K562 (cell line): ENCODE measurements around the gene LDLRAD3. TPM values are rescaled to one million over a fixed set of nuclear protein-coding genes. Genes with fewer than 3 reads are reported as not detected.

Source experiments
- ATAC-seq: fragments of 200-7000 bp; cut with Tn5 transposase; 3 replicates; pipeline ENCODE4 v1.9.1; 2020; ENCODE audit warnings: moderate library complexity
- BruUV-seq: library from RNA; stranded (reverse); fragments of 400-500 nt; replicated peaks from 2 replicates; lab custom pipeline; 2021; lab: Mats Ljungman, UMichigan
- CTCF ChIA-PET: fragments of 300-600 bp; formaldehyde crosslinking; extraction: SDS; loops from one replicate; lab custom pipeline; 2021; ENCODE audit warnings: low intra/inter-chr PET ratio; lab: Yijun Ruan, JAX
- POLR2A ChIA-PET: fragments of 300-600, 350-650 bp; sonication (Branson Sonifier 250); formaldehyde crosslinking; extraction: SDS; loops from one replicate; lab custom pipeline; 2021; ENCODE audit warnings: antibody characterized with exemption, inconsistent platforms; lab: Yijun Ruan, JAX
- DNase-seq, 4 experiments: peaks; one replicate each; pipeline versions ENCODE4 v3.0.0 to v3.0.0-alpha.2; 2011 to 2018; ENCODE audit warnings: low spot score in 3 of 4, mixed read lengths in 3 of 4; ENCODE audit errors: extremely low read depth in 1 of 4
- FAIRE-seq: peaks from 2 replicates; lab custom pipeline; 2011; peaks lifted over from hg19 to GRCh38; lab: Jason Lieb, UNC
- H2AFZ ChIP-seq: 2 replicates; pipeline ENCODE4 v1.6.0; 2011; ENCODE audit warnings: low read depth, low read length, control low read depth, inconsistent platforms
- H3K27ac ChIP-seq: fragments of 200-600 bp; 3 replicates; pipeline ENCODE4 v1.8.0; 2011; ENCODE audit warnings: low read depth, mild to moderate bottlenecking, control low read depth, inconsistent platforms, low read length, moderate library complexity, mixed read lengths; ENCODE audit errors: extremely low read depth
- H3K27me3 ChIP-seq, 2 experiments: fragments of 300-600 bp in 1 of 2; 2 replicates in 1 of 2; 3 replicates in 1 of 2; pipeline versions ENCODE4 v1.6.0 to v1.8.0; 2011; ENCODE audit warnings: inconsistent platforms in 2 of 2, low read length in 2 of 2, mild to moderate bottlenecking in 1 of 2, mixed read lengths in 1 of 2, moderate library complexity in 1 of 2; ENCODE audit not compliant: control insufficient read depth in 2 of 2, insufficient read depth in 2 of 2
- H3K36me3 ChIP-seq: fragments of 300-600 bp; 3 replicates; pipeline ENCODE4 v1.8.0; 2011; ENCODE audit warnings: mild to moderate bottlenecking, low read length, inconsistent platforms; ENCODE audit not compliant: control insufficient read depth, insufficient read depth
- H3K4me1 ChIP-seq, 2 experiments: fragments of 200-600 bp in 1 of 2; replicated peaks in 1 of 2; 2 replicates in 1 of 2; 3 replicates in 1 of 2; pipeline versions ENCODE4 v1.5.1 to v1.8.0; 2011; ENCODE audit warnings: inconsistent platforms in 2 of 2, low read length in 2 of 2, mild to moderate bottlenecking in 1 of 2, mixed read lengths in 1 of 2, moderate library complexity in 1 of 2; ENCODE audit not compliant: control insufficient read depth in 2 of 2, insufficient read depth in 2 of 2
- H3K4me2 ChIP-seq: 2 replicates; pipeline ENCODE4 v1.6.1; 2011; ENCODE audit warnings: low read length, control low read depth, inconsistent platforms, mixed read lengths; ENCODE audit not compliant: insufficient read depth
- H3K4me3 ChIP-seq: fragments of 200-600 bp; sonication (generic), shearing (Covaris generic); 2 replicates; pipeline ENCODE4 v1.5.1; 2016; ENCODE audit warnings: control low read depth, inconsistent platforms
- H3K79me2 ChIP-seq: fragments of 200-600 bp; 3 replicates; pipeline ENCODE4 v1.8.0; 2011; ENCODE audit warnings: low read length, inconsistent platforms; ENCODE audit not compliant: control insufficient read depth, insufficient read depth
- H3K9ac ChIP-seq, 2 experiments: 2 replicates each; pipeline versions ENCODE4 v1.6.0 to v1.6.1; 2011; ENCODE audit warnings: low read depth in 2 of 2, low read length in 2 of 2, control low read depth in 1 of 2, inconsistent platforms in 1 of 2, mild to moderate bottlenecking in 1 of 2, mixed read lengths in 1 of 2; ENCODE audit not compliant: insufficient read depth in 1 of 2
- H3K9me1 ChIP-seq: one replicate; pipeline ENCODE4 v1.6.0; 2011; ENCODE audit warnings: inconsistent platforms, mild to moderate bottlenecking, low read length, moderate library complexity; ENCODE audit not compliant: control insufficient read depth, insufficient read depth
- H3K9me3 ChIP-seq: replicated peaks from 2 replicates; pipeline ENCODE4 v1.5.1; 2011; ENCODE audit warnings: low read depth, low read length, inconsistent platforms; ENCODE audit not compliant: control insufficient read depth, insufficient read depth
- H4K20me1 ChIP-seq: replicated peaks from 2 replicates; pipeline ENCODE4 v1.6.1; 2011; ENCODE audit warnings: low read length, inconsistent platforms, mixed read lengths; ENCODE audit not compliant: control insufficient read depth, insufficient read depth
- CAMTA2 ChIP-seq: fragments of 250-450 bp; sonication (Bioruptor Pico); conservative IDR thresholded peaks from 2 replicates; pipeline ENCODE4 v1.5.1; 2022
- CBFA2T3 ChIP-seq: fragments of 450-650 bp; IDR thresholded peaks from 2 replicates; pipeline ENCODE4 v1.6.1; 2017
- DACH1 ChIP-seq: fragments of 450-650 bp; IDR thresholded peaks from 2 replicates; pipeline ENCODE4 v1.6.1; 2018; ENCODE audit not compliant: partially characterized antibody
- FOSL1 ChIP-seq: fragments of 200-800 bp; sonication (Bioruptor generic); conservative IDR thresholded peaks from 2 replicates; pipeline ENCODE4 v1.6.1; 2016; ENCODE audit warnings: missing genetic modification characterization, missing compliant biosample characterization
- WGBS: fragments of 100-300 bp; shearing (Covaris generic); methylation state at CpG from one replicate; pipeline ENCODE4 v1.1.6; 2016; ENCODE audit warnings: low coverage, mixed read lengths; ENCODE audit not compliant: insufficient coverage; ENCODE audit errors: missing lambda C conversion rate; 5-methylcytosine and 5-hydroxymethylcytosine counted together
- in situ Hi-C: fragments of 300-500 bp; cut with MboI; formaldehyde crosslinking; loops from 4 replicates; pipeline ENCODE4 v1.15.0; 2018; ENCODE audit warnings: inconsistent platforms, mixed read lengths
- intact Hi-C: fragments of 100-400 bp; cut with micrococcal nuclease; formaldehyde crosslinking; loops from 2 replicates; pipeline ENCODE4 v1.14.2; 2022
- polyA plus RNA-seq, 8 experiments: library from polyadenylated mRNA; depleted of rRNA in 4 of 8; stranded (reverse) in 5 of 8; unstranded in 3 of 8; fragments of >200 nt; fragmentation: Nextera tagmentation in 2 of 8; fragmentation: Illumina TruSeq in 1 of 8; extraction: Ambion mirVana in 2 of 8; extraction: Trizol in 1 of 8; gene quantifications; 2 replicates each; pipeline versions ENCODE4 v1.2.1 to v1.2.3, GENCODE V29; 2011 to 2014; ENCODE audit warnings: inconsistent platforms in 1 of 8, missing spikeins in 1 of 8
- total RNA-seq, 7 experiments: library from RNA; depleted of rRNA in 6 of 7; stranded (reverse); fragments of >200 nt in 6 of 7; fragmentation: Illumina TruSeq in 2 of 7; extraction: Trizol in 2 of 7; gene quantifications; 2 replicates each; pipeline versions ENCODE4 v1.2.1 to v1.2.3, GENCODE V29; 2011 to 2021; ENCODE audit warnings: low replicate concordance in 1 of 7

The LDLRAD3 gene
- total and polyA plus RNA-seq, 9 of the 15 experiments (the other 6 are each of a cell fraction or from before 2014, with no cell fraction given): 0.73 to 7.2 (median 3.5) TPM

DNA sequence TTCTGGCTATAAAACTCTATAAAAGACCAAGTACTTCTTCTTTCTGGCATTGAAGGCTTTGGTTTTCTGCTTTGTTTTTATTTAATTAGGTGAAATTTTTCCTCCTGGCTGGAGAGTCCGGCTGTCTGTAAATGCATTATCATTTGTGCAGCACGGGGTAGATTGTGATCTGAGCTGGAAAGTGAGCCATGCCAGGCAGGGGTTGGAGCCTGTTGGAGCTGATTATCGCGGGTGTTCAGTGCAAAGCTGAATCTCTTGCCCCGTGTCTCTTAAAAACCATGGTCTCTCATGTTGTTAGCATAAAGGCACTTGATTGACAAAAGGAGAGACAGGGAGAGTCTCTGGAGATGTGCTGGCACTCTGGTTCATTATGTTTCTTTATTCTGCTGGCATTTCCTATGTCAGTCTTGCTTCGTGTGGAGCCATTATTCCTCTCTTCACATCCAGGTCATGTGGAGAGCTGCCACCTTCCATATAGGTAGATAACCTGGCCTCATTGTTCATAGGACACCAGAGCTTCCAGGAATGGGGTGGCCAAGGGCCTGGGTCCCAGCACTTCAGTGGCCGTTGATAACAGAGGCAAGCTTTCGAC is 75.2 kb downstream of the LDLRAD3 start:
- in situ Hi-C loops: no loop called here
- POLR2A ChIA-PET: interaction anchor here (0.6 kb wide), 2 partner anchors 8 to 146 kb away, joined by 3 read pairs; no protein-coding TSS in a partner anchor
- no peak for DNase-seq

DNA sequence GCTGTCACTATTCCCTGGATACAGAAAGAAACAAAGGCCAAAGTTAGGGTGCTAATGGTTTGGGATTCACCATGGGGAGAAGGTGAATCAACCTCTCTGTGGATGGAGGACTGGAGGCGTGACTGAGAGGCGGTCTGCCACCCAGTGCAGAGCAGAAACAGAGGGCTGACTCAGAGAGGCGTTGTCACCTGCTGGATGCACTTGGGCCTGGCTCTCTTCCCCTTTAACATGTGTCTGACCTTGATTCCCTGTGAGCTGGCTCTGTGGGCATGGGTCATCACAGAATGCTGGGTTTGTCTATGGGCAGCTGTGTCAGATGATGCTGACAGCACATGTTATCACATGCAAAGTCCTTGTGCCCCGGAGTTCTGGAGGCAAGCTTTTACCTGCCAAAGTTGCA is 75.9 kb downstream of the LDLRAD3 start:
- Histone ChIP-seq H2AFZ (no peak overlapping the region), H3K36me3 (no peaks in the 10 kb centered on the region), H3K9me3 (no peaks in the 10 kb centered on the region), H4K20me1 (0 out of 2 replicates have a peak, but pooled peaks cover 2% of the 10 kb centered on the region), H3K9me1 (no peaks in the 10 kb centered on the region), H3K4me1 (no peaks in the 10 kb centered on the region), H3K4me3 (no peak overlapping the region), H3K4me2 (no peak overlapping the region)
- 7% methylated on average over 4 of the region's 4 CpGs for WGBS
- no TSS peak for BruUV-seq
- in situ Hi-C loops: no loop called here
- ATAC-seq (peak; percentile 42; the same call in 2 of the 3 replicates), DNase-seq (no peak)
- TF ChIP-seq FOSL1 (tag): 0 out of 2 replicates have a peak, but pooled peaks have one; percentile 24
- TF ChIP-seq DACH1: no peak
- TF ChIP-seq, all 486 proteins: peak for 1
- Histone ChIP-seq H3K9ac (no peak overlapping the region), H3K79me2 (no peaks in the 10 kb centered on the region), H3K27me3 (peaks cover 5 to 29% of the 10 kb centered on the region in 2 experiments; a peak in 4 of 5 replicates), H3K27ac (no peak overlapping the region)
- ChIA-PET CTCF (no interaction called here), POLR2A (interaction anchor here (0.6 kb wide), 1 partner anchor 146 kb away, joined by 3 read pairs; no protein-coding TSS in a partner anchor)
- intact Hi-C loops: loop anchor here (5.0 to 10.0 kb wide), 2 partner anchors 55 to 402 kb away; partner anchors contain the start of gene FJX1
- FAIRE-seq: no peak

More for the DNA sequence above, 75.2 kb downstream of the LDLRAD3 start:
- no peaks in the 10 kb centered on the region for H3K4me1 ChIP-seq
- H3K4me3 ChIP-seq: no peak overlapping the region
- no peak for TF ChIP-seq CAMTA2 (CRISPR knock-in tag)
- TF ChIP-seq CBFA2T3: peak; percentile 21; the same call in 1 of the 2 replicates
- no peaks in the 10 kb centered on the region for H3K79me2 ChIP-seq
- no peaks in the 10 kb centered on the region for H3K9me1 ChIP-seq
- WGBS: 4% methylated on average over 8 of the region's 8 CpGs
- FAIRE-seq (no peak), ATAC-seq (no peak)
- H3K4me2 ChIP-seq: no peak overlapping the region
- H3K27me3 ChIP-seq: peaks cover 5 to 33% of the 10 kb centered on the region in 2 experiments; a peak in 4 of 5 replicates
- no peak overlapping the region for H3K9ac ChIP-seq
- BruUV-seq: no TSS peak
- no peaks in the 10 kb centered on the region for H3K9me3 ChIP-seq
- H4K20me1 ChIP-seq: 0 out of 2 replicates have a peak, but pooled peaks cover 2% of the 10 kb centered on the region
- CTCF ChIA-PET: no interaction called here
- no peaks in the 10 kb centered on the region for H3K36me3 ChIP-seq
- no peak overlapping the region for H2AFZ ChIP-seq
- no peak overlapping the region for H3K27ac ChIP-seq
- intact Hi-C loops: loop anchor here (5.0 kb wide), 1 partner anchor 402 kb away; the partner anchor contains the start of gene FJX1
